Sigmoid colon (tissue), 4 donors: ENCODE data around the gene CYB5B.

ENCODE experiments used
- EP300 ChIP-seq, 4 donors: sonication (generic); formaldehyde crosslinking; IDR thresholded peaks; one replicate each; pipeline ENCODE4 v1.6.1; 2017; ENCODE audit warnings: antibody characterized with exemption in 4 of 4
- POLR2A ChIP-seq, 2 donors: fragments of 450-650 bp; IDR thresholded peaks; one replicate each; pipeline ENCODE4 v1.6.1; 2016; ENCODE audit warnings: antibody characterized with exemption in 2 of 2, mild to moderate bottlenecking in 2 of 2, moderate library complexity in 2 of 2
- POLR2AphosphoS5 ChIP-seq, 4 donors: sonication (generic); formaldehyde crosslinking; IDR thresholded peaks; one replicate each; pipeline ENCODE4 v1.6.1; 2017; ENCODE audit warnings: antibody characterized with exemption in 4 of 4
- TF ChIP-seq, protein P1 (sequence below), 4 experiments: fragments of 450-650 bp in 3 of 4; fragments of 200-600 bp in 1 of 4; IDR thresholded peaks; one replicate each; pipeline ENCODE4 v1.5.1; 2016 to 2019; ENCODE audit warnings: antibody characterized with exemption in 4 of 4, mild to moderate bottlenecking in 3 of 4, moderate library complexity in 2 of 4

DNA sequence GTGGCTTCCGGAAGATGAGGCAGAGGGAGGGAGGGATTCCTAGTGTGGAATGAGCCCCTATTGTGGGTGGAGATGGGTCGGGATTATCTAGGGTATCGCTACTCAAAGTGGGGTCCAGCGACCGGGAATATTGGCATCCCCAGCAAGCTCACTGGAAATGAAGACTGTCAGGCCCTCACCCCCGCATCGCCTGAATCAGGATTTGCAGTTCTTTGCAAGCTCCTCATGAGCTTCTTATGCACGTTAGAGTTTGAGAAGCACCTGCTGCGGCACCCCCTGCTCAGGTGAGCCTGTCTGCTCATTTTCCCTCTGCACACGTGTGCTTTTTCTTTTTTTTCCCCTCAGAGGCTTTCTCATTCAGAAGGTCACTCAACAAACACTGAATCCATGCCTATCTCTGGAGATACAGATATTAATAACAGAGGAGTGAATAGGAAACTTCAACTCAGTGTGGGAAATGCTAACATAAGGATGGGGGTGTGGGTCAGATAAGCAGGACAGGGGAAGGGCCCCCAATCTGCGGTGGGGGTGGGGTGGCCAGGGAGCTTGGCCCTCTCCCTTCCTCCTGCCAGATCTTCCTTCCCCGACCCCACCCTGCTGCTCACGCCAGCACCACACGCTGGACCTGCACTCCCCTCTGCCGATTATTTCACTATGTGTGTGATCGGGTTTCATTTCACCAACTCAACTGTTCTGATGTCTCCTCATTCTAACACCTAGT is 73.6 kb downstream of the CYB5B start:
- TF ChIP-seq, protein P1, sequence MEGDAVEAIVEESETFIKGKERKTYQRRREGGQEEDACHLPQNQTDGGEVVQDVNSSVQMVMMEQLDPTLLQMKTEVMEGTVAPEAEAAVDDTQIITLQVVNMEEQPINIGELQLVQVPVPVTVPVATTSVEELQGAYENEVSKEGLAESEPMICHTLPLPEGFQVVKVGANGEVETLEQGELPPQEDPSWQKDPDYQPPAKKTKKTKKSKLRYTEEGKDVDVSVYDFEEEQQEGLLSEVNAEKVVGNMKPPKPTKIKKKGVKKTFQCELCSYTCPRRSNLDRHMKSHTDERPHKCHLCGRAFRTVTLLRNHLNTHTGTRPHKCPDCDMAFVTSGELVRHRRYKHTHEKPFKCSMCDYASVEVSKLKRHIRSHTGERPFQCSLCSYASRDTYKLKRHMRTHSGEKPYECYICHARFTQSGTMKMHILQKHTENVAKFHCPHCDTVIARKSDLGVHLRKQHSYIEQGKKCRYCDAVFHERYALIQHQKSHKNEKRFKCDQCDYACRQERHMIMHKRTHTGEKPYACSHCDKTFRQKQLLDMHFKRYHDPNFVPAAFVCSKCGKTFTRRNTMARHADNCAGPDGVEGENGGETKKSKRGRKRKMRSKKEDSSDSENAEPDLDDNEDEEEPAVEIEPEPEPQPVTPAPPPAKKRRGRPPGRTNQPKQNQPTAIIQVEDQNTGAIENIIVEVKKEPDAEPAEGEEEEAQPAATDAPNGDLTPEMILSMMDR (IDR thresholded peaks at IDR 0.05): no peak
- TF ChIP-seq POLR2A (IDR thresholded peaks at IDR 0.05) (no peak), EP300 (IDR thresholded peaks at IDR 0.05) (no peak), POLR2AphosphoS5 (IDR thresholded peaks at IDR 0.05) (no peak)
